ENCODE measurements around the gene SSX7. TPM values are rescaled to one million over a fixed set of nuclear protein-coding genes. Genes with fewer than 3 reads are reported as not detected.

The SSX7 gene
- total RNA-seq = not detected in 2 replicates

DNA sequence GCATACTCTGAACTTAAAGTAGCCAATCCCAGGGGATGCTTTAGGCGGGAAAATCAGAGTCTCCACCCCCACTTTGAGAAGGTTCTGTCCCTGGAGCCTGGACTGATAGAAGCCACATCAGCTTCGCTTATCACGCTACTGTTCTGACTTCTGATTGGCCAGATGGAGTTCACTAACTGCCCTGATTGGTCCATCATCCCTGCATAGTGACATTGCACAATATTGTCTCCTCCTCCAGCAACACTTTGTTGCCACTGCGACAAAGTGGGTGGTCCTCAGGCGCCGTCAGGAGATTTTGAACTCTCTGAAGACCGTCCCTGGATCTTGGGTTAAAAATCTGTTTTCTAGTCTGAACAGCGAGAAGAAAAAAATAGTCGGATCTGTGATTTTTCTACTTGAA, at the start of gene SSX7:
TSS of gene SSX7 (minus strand) at position 101 of the 400 bp plus-strand sequence. CDS start 1,428 bp downstream, outside the sequence.

Other genes with a start within 250 kb of the SSX7 start
- not detected in 2 replicates for gene XAGE1A, start 159.1 kb downstream of the SSX7 start, total RNA-seq
- not detected in 2 replicates for gene XAGE1B, start 137.8 kb downstream of the SSX7 start, total RNA-seq
- gene SSX2, start 52.3 kb upstream of the SSX7 start, total RNA-seq = not detected in 2 replicates
- not detected in 2 replicates for gene SSX2B, start 96.4 kb upstream of the SSX7 start, total RNA-seq
- not detected in 2 replicates for gene SPANXN5, start 142.5 kb upstream of the SSX7 start, total RNA-seq
- not detected in 2 replicates for gene XAGE5, start 156.4 kb upstream of the SSX7 start, total RNA-seq
- gene XAGE3, start 213.2 kb upstream of the SSX7 start, total RNA-seq = not detected in 2 replicates
- gene FAM156B, start 242.4 kb upstream of the SSX7 start, total RNA-seq = 3.5 and 9.1 TPM in 2 replicates

Measured in mammary microvascular endothelial cell (primary cell).